Right ventricle myocardium inferior (tissue), 1 donor: ENCODE results near the gene NMT1. TPM values are rescaled to one million over a fixed set of nuclear protein-coding genes. Genes with fewer than 3 reads are reported as not detected.
"Not testable (repeated sequence)": the region's sequence is repeated elsewhere in the genome, so short reads cannot be mapped to it uniquely, and the experiment has no call there.

Experiments
- ATAC-seq: fragments of 200-7000 bp; cut with Tn5 transposase; one replicate; pipeline ENCODE4 v1.9.1; 2020; ENCODE audit warnings: mild to moderate bottlenecking, moderate library complexity
- DNase-seq: peaks from one replicate; pipeline ENCODE4 v3.0.0; 2021; ENCODE audit errors: missing footprints
- intact Hi-C: fragments of 100-400 bp; cut with DNase I; formaldehyde crosslinking; loops from one replicate; pipeline ENCODE4 v1.11.0; 2022
- total RNA-seq: library from RNA; stranded (reverse); fragmentation: NEBNext Ultra II Directional; extraction: Animal tissue kit (Norgen Biotek cat#: 25700); gene quantifications from one replicate; pipeline ENCODE4 v1.2.1, GENCODE V29; 2021
- donor health status: DM: no; HTN: yes; CAD: no; lungs with severe emphysema.

The NMT1 gene
- total RNA-seq, 1 donor from 2014 or later: 96.0 TPM

DNA sequence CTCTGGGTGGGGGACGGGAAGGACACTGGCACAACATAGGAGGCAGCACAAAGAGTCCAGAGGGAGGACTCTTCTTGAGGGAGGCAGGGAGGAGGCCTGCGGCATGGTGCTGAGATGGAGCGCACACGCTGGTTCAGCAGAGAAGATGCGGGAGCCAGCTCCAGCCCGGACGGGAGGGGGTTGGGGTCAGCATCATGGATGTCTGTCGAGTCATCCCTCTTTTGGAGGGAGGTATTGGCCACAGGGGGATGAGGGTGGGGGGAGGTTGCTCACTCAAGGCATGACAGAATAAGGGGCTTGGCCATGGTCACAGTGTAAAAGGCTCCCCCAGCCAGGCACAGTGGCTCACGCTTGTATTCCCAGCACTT is 29.0 kb upstream of the NMT1 start:
- ATAC-seq (no peak), DNase-seq (no peak)
- intact Hi-C loops: no loop called here

DNA sequence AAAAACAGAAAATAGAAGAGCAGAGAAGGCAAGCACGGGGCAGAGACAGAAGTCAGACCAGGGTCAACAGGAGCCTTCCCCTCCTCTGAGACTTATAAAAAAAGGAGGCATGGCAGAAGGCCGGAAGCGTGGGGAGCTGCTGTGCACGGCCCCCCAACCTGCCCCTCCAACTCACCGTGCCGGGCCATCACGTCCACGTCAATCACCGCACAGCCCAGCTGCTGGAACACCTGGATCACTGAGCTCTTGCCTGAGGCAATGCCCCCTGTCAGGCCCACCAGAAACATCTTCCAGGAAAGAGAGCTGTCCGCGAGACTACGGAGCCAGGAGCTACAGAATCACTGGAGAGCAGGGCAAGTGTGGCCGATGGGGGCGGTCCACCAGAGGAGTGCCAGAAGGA is 26.5 kb upstream of the NMT1 start:
- no peak for DNase-seq
- no peak for ATAC-seq
- intact Hi-C loops: no loop called here

DNA sequence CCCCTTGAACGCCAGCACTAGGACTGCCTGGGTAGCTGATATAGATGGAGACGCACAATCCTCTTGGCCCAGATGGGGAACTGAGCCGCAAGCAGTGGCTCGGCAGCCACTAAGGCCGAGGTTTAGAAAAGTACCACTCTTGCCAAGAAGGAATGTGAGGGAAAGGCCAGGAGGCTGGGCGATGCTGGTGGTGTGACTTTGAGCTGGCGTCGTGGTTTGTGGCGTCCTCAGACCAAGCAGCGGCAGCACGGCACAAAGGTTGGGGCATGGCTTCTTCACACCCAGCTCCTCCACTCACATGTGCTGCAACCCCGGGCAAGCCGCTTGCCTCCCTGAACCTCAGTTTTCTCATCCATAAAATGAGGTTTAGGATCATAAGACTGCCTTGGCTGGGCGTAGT is 25.3 kb upstream of the NMT1 start:
- DNase-seq: no peak
- ATAC-seq: no peak
- intact Hi-C loops: no loop called here

DNA sequence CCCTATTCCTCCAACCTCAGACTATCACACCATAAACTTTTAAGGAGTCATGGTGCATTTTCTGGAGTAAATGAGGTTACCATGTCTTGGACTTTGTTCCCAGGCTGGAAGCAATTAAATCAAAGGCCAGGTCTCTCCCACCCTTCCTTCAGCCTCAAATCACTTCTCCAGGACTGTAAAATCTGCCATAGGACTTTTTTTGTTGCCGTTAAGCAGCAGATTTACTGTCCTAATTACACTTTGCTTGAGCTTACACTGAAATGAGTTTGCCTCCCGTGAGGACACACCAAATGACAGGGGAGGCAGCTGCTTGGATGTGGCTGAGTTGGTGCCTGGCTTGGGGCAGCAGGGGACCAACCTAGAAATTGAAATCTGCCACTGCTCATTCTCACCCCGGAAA is 24.4 kb upstream of the NMT1 start:
- intact Hi-C loops: no loop called here
- ATAC-seq (no peak), DNase-seq (no peak)

DNA sequence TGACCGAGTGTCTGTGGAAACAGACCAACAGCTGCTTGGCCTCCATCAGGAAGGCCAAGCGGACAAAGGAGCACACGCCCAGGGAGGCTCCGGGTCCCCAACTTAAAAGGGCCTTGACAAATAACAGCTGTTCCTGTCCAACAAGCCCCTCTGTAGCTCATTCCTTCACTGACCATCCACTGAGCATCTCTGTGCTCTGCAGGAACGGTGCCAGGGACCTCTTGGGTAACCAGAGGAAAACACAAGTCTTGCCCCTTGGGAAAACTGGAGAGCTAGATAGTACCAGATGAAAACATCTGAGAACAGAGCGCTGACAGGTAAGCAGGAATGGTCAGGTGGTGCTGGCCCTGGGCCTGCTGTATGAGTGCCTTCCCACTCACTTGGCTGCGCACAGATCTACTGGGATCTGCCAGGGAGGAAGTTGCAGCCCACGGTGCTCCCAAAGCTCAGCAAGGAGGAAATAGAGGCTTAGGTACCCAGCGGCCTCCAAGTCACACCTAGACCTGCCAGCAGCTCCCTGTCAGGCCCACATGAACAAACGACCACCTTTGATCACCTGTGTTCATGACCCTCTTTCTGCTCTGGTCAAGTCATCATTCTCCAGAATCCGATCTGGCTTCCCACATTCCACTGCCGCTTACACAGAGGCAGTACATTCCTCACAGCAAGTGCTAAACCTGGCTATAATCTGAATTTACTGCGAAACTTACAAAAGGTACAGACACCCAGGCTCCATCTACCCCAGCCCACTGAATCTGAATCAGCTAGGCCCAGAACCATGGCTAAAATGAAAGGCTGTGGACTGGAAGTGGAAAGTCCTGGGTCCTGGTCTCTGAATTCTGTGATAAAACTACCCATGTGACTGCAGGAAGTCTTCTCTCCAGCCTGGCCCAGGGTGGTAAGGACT is 22.1 kb upstream of the NMT1 start:
- DNase-seq: no peak
- peak; percentile 46 for ATAC-seq
- intact Hi-C loops: no loop called here

DNA sequence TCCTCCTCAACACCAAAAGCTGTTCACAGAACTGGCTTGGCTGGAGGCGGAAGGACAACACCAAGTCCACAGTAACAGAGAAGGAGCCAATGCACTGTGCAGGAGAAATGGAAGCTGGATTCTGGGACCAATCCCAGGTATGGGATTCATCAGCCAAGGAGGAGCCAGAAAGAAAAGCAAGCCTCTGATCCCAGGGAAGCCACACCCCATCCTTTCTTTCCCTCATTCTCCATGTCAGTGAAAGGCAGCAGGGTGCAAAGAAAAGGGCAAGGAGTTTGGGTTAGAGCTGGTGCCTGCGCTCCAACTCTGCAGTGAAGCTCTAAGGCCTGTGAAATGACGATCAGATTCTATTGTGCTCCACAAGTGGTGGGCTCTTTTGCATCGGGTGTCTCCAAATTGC is 20.7 kb upstream of the NMT1 start:
- no peak for DNase-seq
- ATAC-seq: no peak
- intact Hi-C loops: loop anchor here (5.0 kb wide), 1 partner anchor 263 kb away; no protein-coding TSS in a partner anchor

DNA sequence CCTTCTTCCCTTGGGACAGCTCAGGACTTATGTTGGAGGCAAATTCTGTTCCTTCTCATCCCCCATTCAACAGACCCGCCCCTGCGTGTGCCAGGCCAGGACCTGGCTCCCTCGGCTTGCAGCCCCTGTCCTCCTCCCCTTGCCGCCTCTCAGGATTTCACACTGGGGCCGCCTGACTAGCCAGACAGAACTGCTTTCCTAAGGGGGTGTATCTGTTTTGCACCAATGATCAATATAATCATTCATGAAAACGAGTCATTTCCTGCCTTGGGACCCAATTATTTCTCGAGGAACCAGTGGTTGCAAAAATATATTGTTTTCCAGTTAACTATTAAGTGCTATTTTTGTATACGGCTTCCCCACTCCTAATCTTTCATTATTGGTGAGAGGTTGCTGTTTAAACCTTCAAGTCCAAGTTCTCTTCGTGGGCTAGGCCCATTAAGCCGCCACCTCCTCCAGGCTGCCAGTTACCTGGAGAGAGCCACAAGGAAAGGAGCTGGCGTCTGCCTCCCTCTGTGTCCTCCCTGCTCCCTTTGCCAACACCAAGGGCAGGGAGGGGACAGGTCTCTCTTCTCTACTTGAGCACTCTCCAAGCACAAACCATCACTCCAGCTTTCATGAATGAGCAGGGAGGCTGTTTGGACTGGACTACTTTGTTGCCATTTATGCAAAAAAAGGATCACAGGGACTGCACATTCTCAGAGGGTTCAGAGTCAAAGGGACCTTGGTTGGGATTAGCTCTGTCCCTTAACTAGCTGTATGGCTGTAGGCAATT is 18.6 kb upstream of the NMT1 start:
- intact Hi-C loops: loop anchor here (5.0 kb wide), 1 partner anchor 265 kb away; no protein-coding TSS in a partner anchor
- ATAC-seq: no peak
- DNase-seq: no peak

DNA sequence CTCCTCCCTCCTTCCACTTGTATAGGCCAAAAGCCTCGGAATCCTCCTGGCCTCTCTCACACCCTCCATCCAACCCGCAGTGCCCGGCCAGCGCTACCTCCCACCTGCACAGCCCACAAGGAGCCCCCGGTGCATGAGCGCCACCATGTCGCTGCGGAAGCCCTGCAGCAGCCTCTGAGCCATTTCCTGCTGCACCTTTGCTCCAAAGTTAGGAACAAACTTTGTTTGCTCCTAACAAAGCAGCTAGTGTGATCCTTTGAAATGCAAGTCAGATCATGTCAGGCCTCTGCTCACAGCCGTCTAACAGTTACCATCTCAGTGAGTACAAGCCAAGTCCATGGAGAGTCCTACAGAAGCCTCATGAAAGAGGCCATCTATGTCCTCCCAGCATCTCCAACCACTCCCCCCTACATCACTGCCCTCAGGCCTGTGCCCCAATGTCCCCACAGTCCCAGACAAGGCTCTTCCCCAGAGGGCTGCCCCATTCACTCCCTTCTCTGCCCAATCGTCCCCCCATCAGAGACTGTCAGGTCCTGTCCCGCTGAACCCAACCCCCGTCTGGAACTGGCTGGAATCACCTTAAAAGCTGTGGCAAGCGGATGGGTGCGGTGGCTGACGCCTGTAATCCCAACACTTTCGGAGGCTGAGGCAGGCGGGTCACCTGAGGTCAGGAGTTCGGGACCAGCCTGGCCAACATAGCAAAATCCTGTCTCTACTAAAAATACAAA is 17.1 kb upstream of the NMT1 start:
- DNase-seq (no peak), ATAC-seq (no peak)
- intact Hi-C loops: loop anchor here (5.0 kb wide), 1 partner anchor 267 kb away; no protein-coding TSS in a partner anchor

DNA sequence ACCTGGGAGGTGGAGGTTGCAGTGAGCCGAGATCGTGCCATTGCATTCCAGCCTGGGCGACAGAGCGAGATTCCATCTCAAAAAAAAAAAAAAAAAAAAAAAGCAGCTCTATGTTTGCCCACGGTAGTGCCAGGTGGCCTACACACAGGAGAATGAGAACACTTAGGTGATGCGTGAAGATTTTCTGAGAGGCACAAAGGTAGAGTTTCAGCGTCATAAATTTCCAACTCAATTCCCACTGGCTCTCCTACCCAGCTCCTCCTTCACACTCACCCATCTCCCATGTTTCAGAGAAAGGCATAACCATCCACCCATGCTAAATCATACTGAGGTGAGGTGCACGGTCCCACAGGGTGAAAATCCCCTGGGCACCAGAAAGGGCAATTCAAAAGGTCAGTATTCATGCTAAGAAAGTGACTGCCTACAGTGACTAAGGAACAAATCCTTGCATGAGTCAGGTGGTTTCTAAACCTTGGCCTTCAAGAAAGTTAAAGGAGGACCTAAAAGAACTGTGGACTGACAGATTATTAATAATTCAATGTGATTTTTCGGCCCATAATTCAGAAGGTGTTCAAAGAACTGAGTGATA is 14.5 kb upstream of the NMT1 start:
- no peak for ATAC-seq
- DNase-seq: no peak
- intact Hi-C loops: no loop called here

DNA sequence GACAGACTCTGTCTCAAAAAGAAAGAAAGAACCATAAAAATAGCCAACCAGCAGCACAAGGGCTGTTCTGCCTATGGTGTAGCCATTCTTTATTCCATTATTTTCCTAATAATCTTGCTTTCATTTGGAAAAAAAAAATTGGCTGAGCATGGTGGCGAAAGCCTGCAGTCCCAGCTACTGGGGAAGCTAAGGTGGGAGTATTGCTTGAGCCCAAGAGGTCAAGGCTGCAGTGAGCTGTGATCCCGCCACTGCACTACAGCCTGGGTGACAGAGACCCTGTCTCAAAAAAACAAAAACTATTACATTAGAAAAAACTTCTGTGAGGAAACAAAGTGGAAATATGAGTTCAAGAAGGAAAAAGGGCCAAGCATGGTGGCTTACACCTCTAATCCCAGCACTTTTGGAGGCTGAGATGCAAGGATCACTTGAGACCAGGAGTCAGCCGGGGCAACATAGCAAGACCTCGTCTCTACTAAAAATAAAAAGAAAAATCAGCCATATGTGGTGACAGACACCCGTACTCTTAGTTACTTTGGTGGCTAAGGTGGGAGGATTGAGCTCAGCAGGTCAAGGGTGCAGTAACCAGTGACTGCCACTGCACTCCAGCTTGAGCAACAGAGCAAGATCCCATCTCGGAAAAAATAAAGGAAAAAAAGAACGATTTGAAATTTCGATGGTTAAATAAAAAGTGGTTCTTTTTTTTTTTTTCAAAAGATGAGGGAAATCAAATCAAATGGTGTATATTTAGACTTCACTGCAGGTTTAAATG is 12.1 kb upstream of the NMT1 start:
- intact Hi-C loops: no loop called here
- DNase-seq (no peak), ATAC-seq (no peak)

DNA sequence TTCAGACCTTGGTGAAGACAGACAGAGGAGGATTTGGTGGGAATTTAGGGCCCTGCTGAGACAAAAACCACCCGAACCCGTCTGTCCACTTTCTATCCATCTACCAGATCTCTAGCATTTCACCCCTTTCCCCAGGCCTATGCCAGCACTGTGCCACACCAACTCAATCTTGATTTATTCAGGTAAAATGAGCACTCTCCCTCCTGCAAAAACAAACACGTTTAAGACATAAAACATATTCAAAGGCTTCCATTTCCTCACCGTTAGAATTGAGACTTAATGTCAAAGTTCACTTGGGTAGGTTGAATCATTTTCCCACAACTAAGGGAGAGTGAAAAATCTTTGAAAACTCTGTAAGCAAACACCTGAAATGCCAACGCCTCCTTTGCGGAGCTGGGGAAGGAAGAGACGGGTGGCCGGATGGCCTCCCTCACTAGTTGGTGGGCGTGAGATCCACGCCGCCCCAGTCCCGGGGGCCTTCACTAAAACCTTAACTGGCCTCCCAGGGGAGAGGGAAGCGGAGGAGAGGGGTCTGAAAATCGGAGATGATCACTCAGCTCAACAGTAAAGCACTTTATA is 10.5 kb upstream of the NMT1 start:
- DNase-seq (no peak), ATAC-seq (no peak)
- intact Hi-C loops: no loop called here

DNA sequence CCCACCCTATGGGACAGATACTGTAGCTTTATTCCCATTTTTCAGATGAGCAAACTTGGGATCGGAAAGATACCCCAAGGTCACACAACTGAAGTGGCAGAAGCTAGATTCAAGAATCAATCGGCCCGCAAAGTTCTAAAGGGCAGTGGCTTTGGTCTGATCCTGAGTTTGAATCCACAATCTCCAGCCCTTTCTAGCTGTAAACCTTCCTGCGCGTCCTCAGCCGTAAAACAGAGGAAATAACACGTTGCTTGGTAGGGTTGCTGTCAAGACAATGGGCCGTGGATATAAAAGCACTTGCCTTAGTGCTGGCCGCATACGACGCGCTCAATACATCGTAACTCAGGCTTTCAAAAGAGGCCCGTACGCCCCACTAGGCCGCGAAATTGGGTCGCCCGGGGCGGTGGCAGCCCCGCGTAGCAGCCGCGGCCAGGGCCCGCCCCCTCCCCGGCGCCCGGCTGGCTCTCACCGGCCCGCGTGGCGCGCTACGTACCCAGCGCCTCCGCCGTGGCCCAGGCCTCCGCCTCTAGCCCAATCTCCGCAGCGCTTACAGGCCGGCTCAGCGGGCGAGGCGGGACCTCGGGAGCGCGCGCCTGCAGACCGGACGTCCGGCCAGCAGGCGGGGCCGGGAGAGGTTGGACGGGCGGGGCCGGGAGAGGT is 9.9 kb upstream of the NMT1 start, which contains the start of gene DCAKD:
Gene DCAKD, minus strand, starts transcription at position 573 of the 660 bp plus-strand sequence. CDS start 16,747 bp downstream, outside the sequence.
- intact Hi-C loops: no loop called here
- DNase-seq (peak; percentile 98), ATAC-seq (peak; percentile 99)

DNA sequence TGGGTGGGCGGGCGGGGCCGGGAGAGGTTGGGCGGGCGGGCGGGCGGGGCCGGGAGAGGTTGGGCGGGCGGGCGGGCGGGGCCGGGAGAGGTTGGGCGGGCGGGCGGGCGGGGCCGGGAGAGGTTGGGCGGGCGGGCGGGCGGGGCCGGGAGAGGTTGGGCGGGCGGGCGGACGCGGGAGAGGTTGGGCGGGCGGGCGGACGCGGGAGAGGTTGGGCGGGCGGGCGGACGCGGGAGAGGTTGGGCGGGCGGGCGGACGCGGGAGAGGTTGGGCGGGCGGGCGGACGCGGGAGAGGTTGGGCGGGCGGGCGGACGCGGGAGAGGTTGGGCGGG is 9.4 kb upstream of the NMT1 start:
- intact Hi-C loops, ATAC-seq, DNase-seq: not testable (repeated sequence)

DNA sequence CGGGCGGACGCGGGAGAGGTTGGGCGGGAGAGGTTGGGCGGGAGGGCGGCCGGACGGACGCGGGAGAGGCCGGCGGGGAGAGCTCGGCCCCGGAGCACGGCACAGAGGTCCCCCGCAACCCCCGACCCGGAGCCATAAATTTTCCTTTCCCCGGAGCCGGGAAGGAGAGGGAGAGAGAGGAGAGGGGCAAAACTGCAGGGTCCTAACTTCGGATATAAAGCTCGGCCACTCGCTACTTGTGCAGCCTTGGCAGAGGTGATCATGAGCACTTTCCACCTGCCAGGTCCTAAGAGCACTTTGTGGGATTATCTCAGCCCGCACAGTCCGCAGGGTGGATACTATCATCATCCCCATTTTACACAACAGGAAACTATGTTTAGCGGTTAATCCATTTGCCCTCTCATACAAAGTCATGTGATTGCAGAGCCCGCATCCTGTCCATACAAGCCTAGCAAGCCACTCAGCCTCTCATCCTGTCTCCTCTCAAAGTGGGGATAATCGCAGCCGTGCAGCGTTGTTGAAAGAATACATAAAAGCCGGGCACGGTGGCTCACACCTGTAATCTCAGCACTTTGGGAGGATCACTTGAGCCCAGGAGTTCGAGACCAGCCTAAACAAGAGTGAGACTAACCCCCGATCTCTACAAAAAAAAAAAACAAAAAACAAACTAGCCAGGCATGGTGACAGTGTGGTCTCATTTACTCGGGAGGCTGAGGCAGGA is 8.9 kb upstream of the NMT1 start:
- intact Hi-C loops: no loop called here
- no peak for ATAC-seq
- no peak for DNase-seq

DNA sequence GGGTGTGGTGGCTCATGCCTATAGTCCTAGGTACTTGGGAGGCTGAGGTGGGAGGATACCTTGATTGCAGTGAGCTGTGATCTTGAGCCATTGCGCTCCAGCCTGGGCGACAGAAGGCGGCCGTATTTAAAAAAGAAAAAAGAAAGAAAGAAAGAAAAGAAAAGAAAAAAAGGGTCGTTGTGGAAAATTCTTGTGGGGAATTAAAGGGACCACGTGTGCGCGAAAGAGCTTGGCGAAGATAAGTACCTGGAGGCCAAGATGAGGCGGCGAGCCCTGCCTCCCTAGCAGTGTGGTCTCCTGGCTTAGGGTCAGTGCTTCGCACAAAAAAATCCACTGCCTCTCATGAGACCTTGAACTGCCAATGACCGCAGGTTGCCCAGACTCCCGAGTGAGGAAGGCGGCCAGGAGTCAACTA is 728 bp upstream of the NMT1 start:
- ATAC-seq (peak; percentile 14), DNase-seq (no peak)
- intact Hi-C loops: loop anchor here (5.0 kb wide), 1 partner anchor 72 kb away; the partner anchor contains the start of gene PLCD3

DNA sequence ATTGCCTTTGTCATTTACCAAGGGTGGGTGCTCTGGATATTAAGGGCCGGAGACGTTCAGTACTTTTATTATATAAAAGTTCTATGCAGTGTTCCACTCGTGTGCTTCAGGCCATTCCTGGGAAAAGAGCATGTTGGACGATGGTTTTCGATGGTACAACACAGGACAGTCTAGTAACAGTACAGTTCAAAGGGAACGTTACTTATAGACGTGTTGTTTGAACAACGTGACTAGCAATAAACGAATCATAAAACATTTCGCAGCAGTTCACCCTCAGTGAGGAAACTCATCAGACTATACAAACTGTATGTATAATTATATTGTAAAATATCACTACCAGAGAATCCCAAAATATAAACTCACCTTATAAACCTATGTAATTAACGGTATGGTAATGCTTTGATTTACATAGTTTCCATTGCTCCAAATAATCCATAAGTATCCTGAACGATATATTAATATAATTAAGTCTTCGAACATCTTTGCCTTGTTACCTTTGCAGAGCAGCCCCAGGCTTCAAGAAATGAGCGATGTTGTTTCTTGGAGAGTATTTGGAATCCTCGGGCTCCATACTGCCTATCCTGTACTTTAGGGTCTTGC is 589 bp downstream of the NMT1 start:
- DNase-seq (no peak), ATAC-seq (no peak)
- intact Hi-C loops: loop anchor here (5.0 kb wide), 1 partner anchor 71 kb away; the partner anchor contains the start of gene PLCD3
